Measurements from ENCODE around the gene NET1.
"Not testable (repeated sequence)": the region's sequence is repeated elsewhere in the genome, so short reads cannot be mapped to it uniquely, and the experiment has no call there.

NET1 gene

DNA sequence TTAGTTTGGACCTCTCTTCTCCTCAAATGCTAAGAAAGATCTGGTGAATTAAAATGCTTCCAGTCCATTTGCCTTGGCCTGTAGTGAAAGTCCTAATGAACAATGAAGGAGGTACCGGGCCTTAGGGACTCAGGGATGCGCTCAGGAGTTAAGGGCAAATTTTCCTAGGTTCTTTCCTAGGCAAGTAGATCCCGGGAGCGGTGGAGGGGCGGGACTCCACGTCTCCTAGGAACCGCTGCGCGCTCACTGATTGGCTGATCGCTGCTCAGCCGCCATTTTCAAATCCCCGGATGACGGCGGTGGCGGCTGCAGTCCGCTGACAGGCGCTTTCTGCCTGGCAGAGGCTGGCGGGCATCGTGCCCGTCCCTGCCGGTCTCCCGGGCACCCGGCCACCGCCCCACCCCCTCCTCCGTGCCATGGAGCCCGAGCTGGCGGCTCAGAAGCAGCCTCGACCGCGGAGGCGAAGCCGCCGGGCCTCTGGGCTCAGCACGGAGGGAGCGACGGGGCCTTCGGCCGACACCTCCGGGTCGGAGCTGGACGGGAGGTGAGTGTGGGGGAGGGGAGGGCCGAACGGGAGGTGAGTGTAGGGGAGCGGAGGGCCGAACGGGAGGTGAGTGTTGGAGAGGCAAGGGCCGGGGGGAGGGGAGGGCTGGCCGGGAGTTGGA, at the start of gene NET1:
Gene NET1 (plus strand): TSS at position 281 of the 665 bp plus-strand sequence. CDS start 136 bp downstream, at position 417.
- peak; percentile 59 to 62 (median 60) for DNase-seq (ENCODE audit: low read depth in 3 of 3)

- DNase-seq (ENCODE audit: low read depth in 3 of 3) = no peak
Measured at GRCh38 chr10:5362873-5363272, 49.5 kb upstream of the NET1 start.

DNA sequence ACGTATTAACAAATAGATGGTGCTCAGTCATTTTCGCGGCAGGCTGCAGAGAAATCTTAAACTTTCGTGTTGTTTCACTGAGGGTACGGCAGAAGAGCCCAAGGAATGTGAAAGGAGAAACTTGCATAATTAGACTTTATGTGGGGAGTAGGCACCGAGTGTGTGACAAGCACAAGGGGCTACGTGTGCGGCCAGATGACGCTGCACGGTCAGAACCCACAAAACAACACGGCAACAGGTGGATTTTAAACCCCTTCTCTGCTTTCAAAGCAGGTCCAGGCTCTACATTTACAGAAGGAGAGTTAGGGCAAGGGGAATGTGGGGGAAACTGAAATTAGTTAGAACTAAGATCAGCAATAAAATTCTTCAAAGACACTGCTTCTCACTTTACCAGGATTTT, 48.0 kb upstream of the NET1 start:
- DNase-seq (ENCODE audit: low read depth in 3 of 3) = no peak

GRCh38 chr10:5364890-5365338, 47.4 kb upstream of the NET1 start, which contains the start of gene UCN3:
UCN3 (plus strand) TSS chr10:5364966; CDS start chr10:5373721, 8,755 bp downstream.
- DNase-seq (ENCODE audit: low read depth in 3 of 3) = no peak

- no peak for DNase-seq (ENCODE audit: low read depth in 3 of 3)
Measured at GRCh38 chr10:5365928-5366327, 46.4 kb upstream of the NET1 start.

- no peak for DNase-seq (ENCODE audit: low read depth in 3 of 3)
Measured at GRCh38 chr10:5369362-5370158, 42.8 kb upstream of the NET1 start.

GRCh38 chr10:5370493-5371352, 41.6 kb upstream of the NET1 start:
- DNase-seq (ENCODE audit: low read depth in 3 of 3) = no peak

GRCh38 chr10:5373307-5373706, 39.0 kb upstream of the NET1 start:
- no peak for DNase-seq (ENCODE audit: low read depth in 3 of 3)

DNA sequence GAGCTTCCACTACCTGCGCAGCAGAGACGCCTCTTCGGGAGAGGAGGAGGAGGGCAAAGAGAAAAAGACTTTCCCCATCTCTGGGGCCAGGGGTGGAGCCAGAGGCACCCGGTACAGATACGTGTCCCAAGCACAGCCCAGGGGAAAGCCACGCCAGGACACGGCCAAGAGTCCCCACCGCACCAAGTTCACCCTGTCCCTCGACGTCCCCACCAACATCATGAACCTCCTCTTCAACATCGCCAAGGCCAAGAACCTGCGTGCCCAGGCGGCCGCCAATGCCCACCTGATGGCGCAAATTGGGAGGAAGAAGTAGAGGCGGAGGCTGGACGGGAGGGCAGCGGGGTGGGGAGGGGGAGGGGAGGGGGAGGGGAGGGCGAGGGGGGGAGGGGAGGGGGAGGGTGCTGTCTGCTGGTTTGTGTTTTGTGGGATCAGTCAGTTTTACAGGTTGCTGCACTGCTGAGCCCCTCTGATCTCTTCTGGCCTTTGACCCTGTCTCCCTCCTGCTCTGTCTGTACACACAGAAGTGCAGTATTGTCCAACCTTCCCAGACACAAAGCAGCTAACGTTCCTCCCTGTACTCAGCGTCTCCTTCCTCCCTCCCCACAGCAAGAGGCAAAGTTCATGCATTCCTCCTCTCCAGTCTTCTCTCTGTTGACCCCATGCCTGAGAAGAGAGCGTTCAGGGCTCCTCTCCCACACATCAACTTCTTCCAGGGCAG, 38.3 kb upstream of the NET1 start:
- no peak for DNase-seq (ENCODE audit: low read depth in 3 of 3)

DNA sequence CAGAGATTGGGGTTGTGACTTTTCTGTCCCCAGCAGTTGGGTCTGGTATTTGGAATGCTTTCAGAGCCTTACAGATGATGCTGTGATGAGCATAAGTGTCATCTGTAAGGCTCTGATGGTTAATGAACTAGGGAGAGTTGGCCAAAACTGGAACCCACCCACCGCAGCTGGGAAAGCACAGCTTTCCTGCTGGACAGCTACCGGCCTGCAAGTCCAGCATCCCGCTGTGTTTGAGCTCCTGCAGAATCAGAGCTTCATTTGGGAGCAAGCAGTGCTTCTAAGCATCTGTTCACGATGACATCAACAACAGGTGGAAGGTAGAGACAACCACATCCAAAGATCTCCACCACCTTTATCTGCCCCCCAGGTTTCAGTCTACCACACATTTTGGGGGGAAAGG, 35.9 kb upstream of the NET1 start:
- no peak for DNase-seq (ENCODE audit: low read depth in 3 of 3)

DNA sequence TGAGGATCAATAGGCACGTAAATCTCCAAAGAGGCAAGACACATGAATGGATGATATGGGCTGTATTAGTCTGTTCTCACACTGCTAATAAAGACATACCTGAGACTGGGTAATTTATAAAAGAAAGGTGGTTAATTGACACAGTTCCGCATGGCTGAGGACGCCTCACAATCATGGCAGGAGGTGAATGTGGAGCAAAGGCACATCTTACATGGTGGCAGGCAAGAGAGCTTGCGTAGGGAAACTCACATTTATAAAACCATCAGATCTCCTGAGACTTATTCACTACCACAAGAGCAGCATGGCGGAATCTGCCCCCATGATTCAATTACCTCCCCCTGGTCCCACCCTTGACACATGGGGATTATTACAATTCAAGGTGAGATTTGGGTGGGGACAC, 33.2 kb upstream of the NET1 start:
- DNase-seq (ENCODE audit: low read depth in 3 of 3) = not testable (repeated sequence)

DNA sequence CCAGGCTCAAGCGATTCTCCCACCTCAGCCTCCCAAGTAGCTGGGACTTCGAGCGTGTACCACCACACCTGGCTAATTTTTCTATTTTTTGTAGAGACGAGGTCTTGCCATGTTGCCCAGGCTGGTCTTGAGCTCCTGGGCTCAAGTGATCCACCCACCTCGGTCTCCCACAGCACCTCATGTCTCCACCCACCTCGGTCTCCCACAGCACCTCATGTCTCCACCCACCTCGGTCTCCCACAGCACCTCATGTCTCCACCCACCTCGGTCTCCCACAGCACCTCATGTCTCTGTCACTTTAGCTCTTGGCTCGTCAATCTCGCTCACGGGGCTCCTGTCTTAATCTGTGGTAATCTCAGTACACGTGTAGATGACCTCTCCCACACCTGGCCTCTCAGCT, 32.0 kb upstream of the NET1 start:
- DNase-seq (ENCODE audit: low read depth in 3 of 3) = not testable (repeated sequence)

GRCh38 chr10:5381187-5381586, 31.2 kb upstream of the NET1 start:
- DNase-seq (ENCODE audit: low read depth in 3 of 3) = no peak

- DNase-seq (ENCODE audit: low read depth in 3 of 3) = no peak
Measured at GRCh38 chr10:5385224-5385623, 27.1 kb upstream of the NET1 start.

- no peak for DNase-seq (ENCODE audit: low read depth in 3 of 3)
Measured at GRCh38 chr10:5387169-5387568, 25.2 kb upstream of the NET1 start.

GRCh38 chr10:5390607-5391205, 21.7 kb upstream of the NET1 start:
- DNase-seq (ENCODE audit: low read depth in 3 of 3) = no peak

DNA sequence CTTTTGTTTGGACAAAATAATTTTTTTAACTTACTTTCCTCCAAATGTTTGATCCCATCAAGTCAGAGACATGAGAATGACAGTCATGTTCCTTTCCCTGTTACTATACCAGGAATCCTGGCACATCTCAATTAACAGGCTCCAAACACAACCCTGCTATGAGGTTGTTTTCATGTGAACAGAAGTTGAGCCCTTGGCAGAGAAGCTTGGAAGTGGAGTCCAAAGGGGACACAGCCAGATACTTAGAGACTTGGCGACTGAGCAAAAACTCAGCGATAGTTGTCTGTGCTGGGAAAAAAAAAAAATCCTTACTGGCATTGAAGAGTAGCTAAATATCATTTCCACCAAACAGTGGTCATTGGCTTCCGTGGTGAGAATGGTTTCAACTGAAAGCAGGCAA, 20.6 kb upstream of the NET1 start:
- no peak for DNase-seq (ENCODE audit: low read depth in 3 of 3)

GRCh38 chr10:5393529-5393928, 18.8 kb upstream of the NET1 start:
- DNase-seq (ENCODE audit: low read depth in 3 of 3) = no peak

DNA sequence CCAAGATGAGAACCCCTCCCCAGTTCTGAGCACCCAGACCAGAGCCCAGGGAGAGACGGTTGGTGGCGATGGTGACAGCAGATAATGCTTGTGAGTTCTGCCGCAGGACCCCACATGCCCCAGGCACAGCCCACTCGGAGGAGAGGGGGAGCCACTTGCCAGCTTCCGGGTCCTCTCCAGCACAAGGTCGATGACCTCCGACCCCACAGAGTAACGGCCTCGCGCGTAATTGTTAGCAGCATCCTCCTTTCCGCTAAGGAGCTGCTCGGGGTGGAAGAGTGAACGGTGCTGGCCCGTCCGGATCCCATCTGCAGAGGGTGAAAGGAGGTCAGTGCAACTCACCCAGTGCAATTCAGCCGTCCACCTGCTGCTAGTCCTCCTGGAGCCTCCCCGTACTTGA, 17.2 kb upstream of the NET1 start:
- no peak for DNase-seq (ENCODE audit: low read depth in 3 of 3)

GRCh38 chr10:5396556-5397300, 15.6 kb upstream of the NET1 start:
- DNase-seq (ENCODE audit: low read depth in 3 of 3) = no peak

Measured in stimulated activated CD4-positive, alpha-beta T cell treated with anti-CD3 and anti-CD28 coated beads, TNF-alpha, amount 100 ng/mL, for 48 hours (primary cell).